GM19328 (cell line): ENCODE data around the gene LY6G6C.

Experiments used
- ATAC-seq: cut with Tn5 transposase; IDR thresholded peaks from one replicate; pipeline ENCODE4 v1.9.1; 2021; ENCODE audit warnings: mild to moderate bottlenecking, moderate library complexity; ENCODE audit not compliant: unreplicated experiment

LY6G6C gene

GRCh38 chr6:31727717-31728671, 6.4 kb upstream of the LY6G6C start:
- no peak for ATAC-seq

- ATAC-seq, result no peak
Measured at GRCh38 chr6:31727034-31727716, 5.6 kb upstream of the LY6G6C start.

- ATAC-seq, result no peak
Measured at GRCh38 chr6:31725502-31726350, 4.2 kb upstream of the LY6G6C start.

- ATAC-seq, result no peak
Measured at GRCh38 chr6:31723980-31724691, 2.6 kb upstream of the LY6G6C start.

GRCh38 chr6:31723245-31723979, 1.9 kb upstream of the LY6G6C start, which contains the start of gene MPIG6B:
MPIG6B (plus strand) TSS chr6:31723373; CDS start chr6:31723384, 11 bp downstream.
- ATAC-seq, result no peak

GRCh38 chr6:31722173-31722572, 627 bp upstream of the LY6G6C start:
- ATAC-seq, result no peak

GRCh38 chr6:31720196-31720770, 1.3 kb downstream of the LY6G6C start:
- no peak for ATAC-seq

- no peak for ATAC-seq
Measured at GRCh38 chr6:31719001-31719400, 2.5 kb downstream of the LY6G6C start.

GRCh38 chr6:31718265-31718664, 3.3 kb downstream of the LY6G6C start:
- no peak for ATAC-seq

GRCh38 chr6:31717499-31718222, 3.9 kb downstream of the LY6G6C start:
- no peak for ATAC-seq

- ATAC-seq, result no peak
Measured at GRCh38 chr6:31715022-31715958, 6.3 kb downstream of the LY6G6C start, which contains the start of gene LY6G6D. LY6G6D (plus strand) TSS chr6:31715348; CDS start chr6:31715356, 8 bp downstream.

GRCh38 chr6:31713991-31714684, 7.4 kb downstream of the LY6G6C start:
- no peak for ATAC-seq

- ATAC-seq, result no peak
Measured at GRCh38 chr6:31713465-31713864, 8.1 kb downstream of the LY6G6C start.

GRCh38 chr6:31712296-31712695, 9.2 kb downstream of the LY6G6C start:
- ATAC-seq, result no peak

- no peak for ATAC-seq
Measured at GRCh38 chr6:31711233-31711632, 10.3 kb downstream of the LY6G6C start.

GRCh38 chr6:31710523-31711219, 10.9 kb downstream of the LY6G6C start:
- no peak for ATAC-seq
